Hematopoietic multipotent progenitor cell treated with erythropoietin and hydrocortisone succinate and interleukin-3 and kit ligand, for 8 days (in vitro differentiated cells): Measurements from ENCODE around the gene TNFRSF14.
"Not testable (repeated sequence)": the region's sequence is repeated elsewhere in the genome, so short reads cannot be mapped to it uniquely, and the experiment has no call there.

Experiments used
- DNase-seq: peaks from one replicate; pipeline ENCODE4 v3.0.0-alpha.2; 2015

Gene TNFRSF14

GRCh38 chr1:2555634-2556276, 416 bp upstream of the TNFRSF14 start:
- peak; percentile 71 for DNase-seq

GRCh38 chr1:2556678-2557481, 709 bp downstream of the TNFRSF14 start:
- DNase-seq: peak; percentile 50

GRCh38 chr1:2557482-2558400, 1.6 kb downstream of the TNFRSF14 start:
- DNase-seq: no peak

GRCh38 chr1:2558420-2558819, 2.2 kb downstream of the TNFRSF14 start:
- no peak for DNase-seq

GRCh38 chr1:2558861-2559260, 2.7 kb downstream of the TNFRSF14 start:
- DNase-seq: no peak

GRCh38 chr1:2559509-2560298, 3.5 kb downstream of the TNFRSF14 start:
- DNase-seq: no peak

GRCh38 chr1:2560299-2561073, 4.3 kb downstream of the TNFRSF14 start:
- peak; percentile 69 for DNase-seq

- DNase-seq: no peak
Measured at GRCh38 chr1:2561446-2561845, 5.3 kb downstream of the TNFRSF14 start.

GRCh38 chr1:2561898-2562895, 6.0 kb downstream of the TNFRSF14 start:
- DNase-seq: no peak

GRCh38 chr1:2563205-2563604, 7.0 kb downstream of the TNFRSF14 start:
- DNase-seq: no peak

- no peak for DNase-seq
Measured at GRCh38 chr1:2564006-2564814, 8.0 kb downstream of the TNFRSF14 start.

- no peak for DNase-seq
Measured at GRCh38 chr1:2564815-2565374, 8.7 kb downstream of the TNFRSF14 start.

- no peak for DNase-seq
Measured at GRCh38 chr1:2566101-2567045, 10.2 kb downstream of the TNFRSF14 start.

GRCh38 chr1:2567083-2567679, 11.0 kb downstream of the TNFRSF14 start:
- no peak for DNase-seq

- DNase-seq: not testable (repeated sequence)
Measured at GRCh38 chr1:2568187-2568816, 12.1 kb downstream of the TNFRSF14 start.

GRCh38 chr1:2569060-2569459, 12.9 kb downstream of the TNFRSF14 start:
- no peak for DNase-seq

- not testable (repeated sequence) for DNase-seq
Measured at GRCh38 chr1:2569703-2570102, 13.5 kb downstream of the TNFRSF14 start.
